GM23248 (cell line): ENCODE data around the gene DGAT2. TPM values are rescaled to one million over a fixed set of nuclear protein-coding genes. Genes with fewer than 3 reads are reported as not detected.
A peak's percentile ranks its signal among the peaks of the same experiment; 100 is the strongest.

Experiments used
- DNase-seq: peaks from one replicate; pipeline ENCODE4 v3.0.0-alpha.2; 2015
- H2AFZ ChIP-seq: fragments of 200-600 bp; sonication (generic); 2 replicates; pipeline ENCODE4 v1.6.1; 2016; ENCODE audit warnings: antibody characterized with exemption
- H3F3A ChIP-seq: fragments of 200-600 bp; sonication (generic); 2 replicates; pipeline ENCODE4 v1.6.1; 2016; ENCODE audit warnings: mild to moderate bottlenecking, antibody characterized with exemption, mixed run types; ENCODE audit not compliant: insufficient read depth
- H3K27ac ChIP-seq: fragments of 200-600 bp; sonication (generic); 2 replicates; pipeline ENCODE4 v1.5.1; 2016; ENCODE audit warnings: mild to moderate bottlenecking
- H3K27me3 ChIP-seq: fragments of 200-600 bp; sonication (generic); replicated peaks from 2 replicates; pipeline ENCODE4 v1.6.1; 2016; ENCODE audit warnings: mild to moderate bottlenecking; ENCODE audit not compliant: insufficient read depth
- H3K36me3 ChIP-seq: fragments of 200-600 bp; sonication (generic); 2 replicates; pipeline ENCODE4 v1.6.1; 2016; ENCODE audit warnings: low read depth, mild to moderate bottlenecking
- H3K4me1 ChIP-seq: fragments of 200-600 bp; sonication (generic); 2 replicates; pipeline ENCODE4 v1.6.1; 2016; ENCODE audit warnings: mild to moderate bottlenecking; ENCODE audit not compliant: insufficient read depth
- H3K4me2 ChIP-seq: fragments of 200-600 bp; sonication (generic); one replicate; pipeline ENCODE4 v1.6.1; 2016; ENCODE audit warnings: mild to moderate bottlenecking; ENCODE audit not compliant: unreplicated experiment
- H3K4me3 ChIP-seq: fragments of 200-600 bp; sonication (generic); 2 replicates; pipeline ENCODE4 v1.5.1; 2016; ENCODE audit warnings: mild to moderate bottlenecking
- H3K79me2 ChIP-seq: fragments of 200-600 bp; sonication (generic); 2 replicates; pipeline ENCODE4 v1.6.1; 2016; ENCODE audit warnings: mild to moderate bottlenecking; ENCODE audit not compliant: insufficient read depth
- H3K9ac ChIP-seq: fragments of 200-600 bp; sonication (generic); 2 replicates; pipeline ENCODE4 v1.6.1; 2016; ENCODE audit warnings: mild to moderate bottlenecking
- H3K9me2 ChIP-seq: fragments of 200-600 bp; sonication (generic); 2 replicates; pipeline ENCODE4 v1.6.1; 2016; ENCODE audit warnings: mixed run types, mild to moderate bottlenecking, moderate library complexity; ENCODE audit not compliant: insufficient read depth
- H3K9me3 ChIP-seq: fragments of 200-600 bp; sonication (generic); one replicate; pipeline ENCODE4 v1.6.1; 2017; ENCODE audit warnings: low read depth
- H4K20me1 ChIP-seq: fragments of 200-600 bp; sonication (generic); 2 replicates; pipeline ENCODE4 v1.6.0; 2016; ENCODE audit not compliant: insufficient read depth
- EZH2 ChIP-seq: fragments of 200-600 bp; sonication (generic); IDR thresholded peaks from 2 replicates; pipeline ENCODE4 v1.6.1; 2018; ENCODE audit warnings: antibody characterized with exemption, mild to moderate bottlenecking; ENCODE audit not compliant: insufficient read depth, poor library complexity, severe bottlenecking
- EZH2phosphoT487 ChIP-seq: fragments of 200-600 bp; sonication (generic); IDR thresholded peaks from 2 replicates; pipeline ENCODE4 v1.6.1; 2018; ENCODE audit warnings: antibody characterized with exemption, moderate library complexity, mild to moderate bottlenecking, low read depth; ENCODE audit not compliant: insufficient read depth
- WGBS, 2 experiments: methylation state at CpG; one replicate each; pipeline ENCODE4 v1.1.6; 2015 to 2017; ENCODE audit warnings: low lambda C conversion rate in 2 of 2, low coverage in 1 of 2; ENCODE audit errors: missing lambda C conversion rate in 2 of 2; 5-methylcytosine and 5-hydroxymethylcytosine counted together
- in situ Hi-C: fragments of 300-500 bp; cut with MboI; formaldehyde crosslinking; loops from 2 replicates; pipeline ENCODE4 v1.15.0; 2020
- polyA plus RNA-seq: library from polyadenylated mRNA; unstranded; fragments of >200 nt; fragmentation: Nextera tagmentation; extraction: Ambion mirVana; gene quantifications from 2 replicates; pipeline ENCODE4 v1.2.1, GENCODE V29; 2016
- small RNA-seq: library from RNA; depleted of rRNA; stranded (forward); fragments of <200 nt; gene quantifications from one replicate; pipeline ENCODE3, GENCODE V24; 2014; ENCODE audit warnings: low read depth, low replicate concordance
- total RNA-seq: library from RNA; depleted of rRNA; stranded (reverse); fragments of >200 nt; shearing (Covaris generic); gene quantifications from 2 replicates; pipeline ENCODE4 v1.2.3, GENCODE V29; 2014; rRNA removed

The DGAT2 gene
- total and polyA plus RNA-seq, 2 experiments from 2014 or later, result 7.5 to 7.6 TPM

DNA sequence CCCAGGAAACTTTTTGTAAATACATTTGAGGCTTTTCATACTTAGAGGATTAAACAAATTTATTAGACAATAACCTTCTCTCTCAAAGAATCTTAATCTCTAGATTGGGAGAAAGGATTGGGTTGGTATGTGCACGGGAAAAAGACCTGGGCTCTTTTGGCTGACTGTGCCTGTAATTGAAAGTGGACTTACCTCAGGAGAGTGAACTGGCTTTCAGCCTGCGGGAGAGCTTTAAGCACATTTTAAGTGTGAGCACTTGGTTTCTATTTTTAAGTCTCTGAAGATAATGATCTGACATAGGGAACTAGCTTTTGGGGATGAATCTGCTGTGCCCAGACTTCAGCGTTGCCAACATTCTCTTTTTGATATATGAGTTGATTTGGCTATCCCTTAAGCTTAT, 82.2 kb downstream of the DGAT2 start:
- H3K4me1 ChIP-seq, result peaks cover 15% of the 10 kb centered on the region
- no peaks in the 10 kb centered on the region for H3K9me3 ChIP-seq
- no peaks in the 10 kb centered on the region for H3K27me3 ChIP-seq
- H3K79me2 ChIP-seq, result peaks cover 66% of the 10 kb centered on the region
- no peaks in the 10 kb centered on the region for H3K36me3 ChIP-seq
- H3K4me2 ChIP-seq, result peak overlapping the region; percentile 44
- 69 to 71% methylated on average over 3 of the region's 3 CpGs for WGBS, 2 experiments
- H3F3A ChIP-seq, result peaks cover 22% of the 10 kb centered on the region
- H3K9ac ChIP-seq, result peak overlapping the region; percentile 8; the same call in 1 of the 2 replicates
- TF ChIP-seq EZH2, result no peak
- TF ChIP-seq EZH2phosphoT487, result no peak
- in situ Hi-C loops, result no loop called here
- peak; percentile 24 for DNase-seq
- H4K20me1 ChIP-seq, result no peaks in the 10 kb centered on the region
- H2AFZ ChIP-seq, result no peak overlapping the region
- no peak overlapping the region for H3K4me3 ChIP-seq
- H3K9me2 ChIP-seq, result no peaks in the 10 kb centered on the region
- peak overlapping the region; percentile 11 for H3K27ac ChIP-seq

Small RNAs within 50 kb of the gene (small RNA-seq; reads per million reads assigned to genes)
- gene RF00019, result not detected
- not detected for gene RN7SL786P

Other genes starting within 250 kb of the DGAT2 start
- gene GDPD5, start 242.8 kb upstream of the DGAT2 start, total RNA-seq, result 7.0 and 10.7 TPM in 2 replicates
- gene GDPD5, start 242.8 kb upstream of the DGAT2 start, polyA plus RNA-seq, result 3.4 and 5.6 TPM in 2 replicates
- gene SERPINH1, start 206.5 kb upstream of the DGAT2 start, total RNA-seq, result 1,790 and 1,872 TPM in 2 replicates
- gene SERPINH1, start 206.5 kb upstream of the DGAT2 start, polyA plus RNA-seq, result 520 and 559 TPM in 2 replicates
- gene MAP6, start 99.7 kb upstream of the DGAT2 start, total RNA-seq, result 5.2 and 9.9 TPM in 2 replicates
- 3.0 and 3.4 TPM in 2 replicates for gene MAP6, start 99.7 kb upstream of the DGAT2 start, polyA plus RNA-seq
- gene MOGAT2, start 50.9 kb upstream of the DGAT2 start, total RNA-seq, result not detected in 2 replicates
- not detected in 2 replicates for gene MOGAT2, start 50.9 kb upstream of the DGAT2 start, polyA plus RNA-seq
- gene UVRAG, start 46.4 kb downstream of the DGAT2 start, total RNA-seq, result 9.9 and 46.3 TPM in 2 replicates
- gene UVRAG, start 46.4 kb downstream of the DGAT2 start, polyA plus RNA-seq, result 11.0 TPM in 2 replicates